ENCODE results near the gene DDX59. TPM values are rescaled to one million over a fixed set of nuclear protein-coding genes. Genes with fewer than 3 reads are reported as not detected.
A peak's percentile ranks its signal among the peaks of the same experiment; 100 is the strongest.

DDX59 gene
- total and polyA plus RNA-seq, 9 of the 15 experiments (the other 6 are each of a cell fraction or from before 2014, with no cell fraction given) = 8.3 to 30.4 (median 19.8) TPM

DNA sequence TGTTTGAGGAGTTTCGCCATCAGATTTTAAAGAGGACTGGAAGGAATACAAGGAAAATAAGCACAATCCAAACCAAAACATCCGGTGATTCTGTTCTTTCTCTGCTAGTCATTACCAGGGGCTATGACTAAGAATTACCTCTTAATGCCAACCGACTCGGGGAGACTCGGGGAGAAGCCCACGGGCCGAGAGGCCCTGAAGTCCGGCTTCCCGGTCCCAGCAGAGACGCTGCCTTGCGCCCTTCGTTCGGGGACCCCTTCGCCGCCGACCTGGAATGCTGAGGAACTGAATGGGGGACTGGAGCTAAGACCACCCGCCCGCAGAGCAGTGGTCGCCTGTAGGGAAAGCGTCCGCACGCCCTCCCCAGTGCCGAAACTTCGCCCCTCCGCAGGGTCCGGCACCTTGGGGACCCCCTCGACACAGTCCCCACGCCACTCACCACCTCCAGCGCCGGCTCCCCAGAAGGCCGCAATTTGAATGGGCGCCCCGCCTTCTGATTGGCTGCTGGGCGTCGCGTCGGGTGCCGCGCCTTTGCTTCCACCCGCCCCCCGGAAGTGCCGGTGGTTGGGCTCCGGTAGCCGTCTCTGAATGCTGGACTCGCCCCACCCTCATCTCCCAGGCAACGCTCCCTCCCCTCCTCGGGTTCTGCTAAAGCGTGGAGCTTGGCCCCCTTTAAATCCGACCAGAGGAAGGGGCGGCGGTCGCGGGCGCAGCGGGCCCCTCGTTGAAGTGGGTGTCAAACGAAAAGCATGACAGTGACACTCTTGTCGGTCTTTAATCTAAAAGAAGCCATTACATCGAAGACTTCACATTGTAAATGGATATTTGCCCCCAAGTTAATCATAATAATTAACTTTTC is 49.2 kb downstream of the DDX59 start, which contains the start of gene KIF14 (continued):
- 0 out of 2 replicates have a peak, but pooled peaks have one; percentile 70 for TF ChIP-seq PTBP1 (IDR thresholded peaks at IDR 0.05; ENCODE audit: low read depth, low read length)
- no peak for TF ChIP-seq RBM14 (IDR thresholded peaks at IDR 0.05; ENCODE audit: borderline replicate concordance, insufficient read depth, low read depth, low read length)
- TF ChIP-seq STAT5A (IDR thresholded peaks at IDR 0.05; ENCODE audit: borderline replicate concordance, low read length) = no peak; the same call in 1 of the 2 replicates
- TF ChIP-seq ZKSCAN1 (IDR thresholded peaks at IDR 0.05; ENCODE audit: low read depth, low read length) = no peak
- peak; percentile 82 for TF ChIP-seq ETV1 (tag; conservative IDR thresholded peaks at IDR 0.05; ENCODE audit: low read depth)
- TF ChIP-seq FIP1L1 (IDR thresholded peaks at IDR 0.05; ENCODE audit: low read depth, low read length, poor library complexity, severe bottlenecking) = peak; percentile 24
- TF ChIP-seq ZNF436 (CRISPR knock-in tag; IDR thresholded peaks at IDR 0.05) = no peak
- no peak for TF ChIP-seq NCOA4 (IDR thresholded peaks at IDR 0.05; ENCODE audit: partially characterized antibody)
- TF ChIP-seq FOXK1 (CRISPR knock-in tag; IDR thresholded peaks at IDR 0.05; ENCODE audit: borderline replicate concordance) = no peak
- peak; percentile 67 for TF ChIP-seq RBBP5 (IDR thresholded peaks at IDR 0.05; ENCODE audit: borderline replicate concordance, insufficient read depth, low read length, poor library complexity, severe bottlenecking)
- no peak; a peak in 1 of 3 replicates for TF ChIP-seq CBX3 (IDR thresholded peaks at IDR 0.05; ENCODE audit: borderline replicate concordance in 1 of 2, low read length in 2 of 2)
- no peak for TF ChIP-seq EWSR1 (IDR thresholded peaks at IDR 0.05; ENCODE audit: borderline replicate concordance, low read depth, partially characterized antibody)
- TF ChIP-seq ZSCAN29 (IDR thresholded peaks at IDR 0.05) = no peak
- no peak for TF ChIP-seq NONO (IDR thresholded peaks at IDR 0.05; ENCODE audit: low read depth in 2 of 2, low read length in 1 of 2)
- TF ChIP-seq HNRNPK (IDR thresholded peaks at IDR 0.05; ENCODE audit: low read depth, low read length, poor library complexity, severe bottlenecking) = no peak
- TF ChIP-seq ZFP1 (CRISPR knock-in tag; IDR thresholded peaks at IDR 0.05) = no peak
- TF ChIP-seq, protein P1, sequence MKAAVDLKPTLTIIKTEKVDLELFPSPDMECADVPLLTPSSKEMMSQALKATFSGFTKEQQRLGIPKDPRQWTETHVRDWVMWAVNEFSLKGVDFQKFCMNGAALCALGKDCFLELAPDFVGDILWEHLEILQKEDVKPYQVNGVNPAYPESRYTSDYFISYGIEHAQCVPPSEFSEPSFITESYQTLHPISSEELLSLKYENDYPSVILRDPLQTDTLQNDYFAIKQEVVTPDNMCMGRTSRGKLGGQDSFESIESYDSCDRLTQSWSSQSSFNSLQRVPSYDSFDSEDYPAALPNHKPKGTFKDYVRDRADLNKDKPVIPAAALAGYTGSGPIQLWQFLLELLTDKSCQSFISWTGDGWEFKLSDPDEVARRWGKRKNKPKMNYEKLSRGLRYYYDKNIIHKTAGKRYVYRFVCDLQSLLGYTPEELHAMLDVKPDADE (conservative IDR thresholded peaks at IDR 0.05; ENCODE audit: control insufficient read depth, low read depth, low read length) = peak; percentile 84; the same call in 1 of the 2 replicates
- peak; percentile 96 for TF ChIP-seq RBFOX2 (IDR thresholded peaks at IDR 0.05; ENCODE audit: low read depth, low read length)
- no peak for TF ChIP-seq SRF (CRISPR knock-in tag; IDR thresholded peaks at IDR 0.05)
- TF ChIP-seq, protein P2, sequence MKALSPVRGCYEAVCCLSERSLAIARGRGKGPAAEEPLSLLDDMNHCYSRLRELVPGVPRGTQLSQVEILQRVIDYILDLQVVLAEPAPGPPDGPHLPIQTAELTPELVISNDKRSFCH (CRISPR knock-in tag; IDR thresholded peaks at IDR 0.05) = no peak
- TF ChIP-seq, protein P2 (tag; IDR thresholded peaks at IDR 0.05) = 0 out of 2 replicates have a peak, but pooled peaks have one; percentile 49
- no peak for TF ChIP-seq MEF2A (IDR thresholded peaks at IDR 0.05; ENCODE audit: control insufficient read depth, low read depth, low read length)
- no peak for TF ChIP-seq KLF10 (CRISPR knock-in tag; IDR thresholded peaks at IDR 0.05)
- TF ChIP-seq MEF2D (tag; conservative IDR thresholded peaks at IDR 0.05; ENCODE audit: low read depth) = no peak
- no peak for TF ChIP-seq TEAD2 (tag; IDR thresholded peaks at IDR 0.05)
- no peak for TF ChIP-seq THRAP3 (IDR thresholded peaks at IDR 0.05; ENCODE audit: borderline replicate concordance)
- TF ChIP-seq TAF1 (IDR thresholded peaks at IDR 0.05; ENCODE audit: control insufficient read depth, extremely low read depth, insufficient read depth, low read length, severe bottlenecking) = peak; percentile 86

Measured in K562 (cell line).